GM11168 (cell line): ENCODE data around the gene C5AR2.
"Not testable (repeated sequence)": the region's sequence is repeated elsewhere in the genome, so short reads cannot be mapped to it uniquely, and the experiment has no call there.

Experiments used
- in situ Hi-C: fragments of 300-500 bp; cut with MboI; formaldehyde crosslinking; loops from one replicate; pipeline ENCODE4 v1.12.0; 2022; ENCODE audit warnings: low sequenced_read_pairs; ENCODE audit not compliant: unreplicated experiment

C5AR2 gene

GRCh38 chr19:47381121-47381520 is 49.1 kb downstream of the C5AR2 start:
- in situ Hi-C loops, result no loop called here

- in situ Hi-C loops, result no loop called here
These were observed 49.8 kb downstream of the C5AR2 start for GRCh38 chr19:47381653-47382279.

- in situ Hi-C loops, result not testable (repeated sequence)
These were observed 51.9 kb downstream of the C5AR2 start for GRCh38 chr19:47383890-47384289.

GRCh38 chr19:47384533-47384932 is 52.6 kb downstream of the C5AR2 start:
- in situ Hi-C loops, result not testable (repeated sequence)

GRCh38 chr19:47386582-47386981 is 54.6 kb downstream of the C5AR2 start:
- in situ Hi-C loops, result not testable (repeated sequence)

GRCh38 chr19:47387623-47388022 is 55.6 kb downstream of the C5AR2 start:
- in situ Hi-C loops, result not testable (repeated sequence)

GRCh38 chr19:47388721-47389120 is 56.7 kb downstream of the C5AR2 start:
- in situ Hi-C loops, result not testable (repeated sequence)

GRCh38 chr19:47389150-47389556 is 57.2 kb downstream of the C5AR2 start:
- in situ Hi-C loops, result no loop called here

GRCh38 chr19:47390533-47391488 is 58.8 kb downstream of the C5AR2 start:
- in situ Hi-C loops, result loop anchor here (5.0 kb wide), 1 partner anchor 94 kb away; no protein-coding TSS in a partner anchor

- in situ Hi-C loops, result loop anchor here (5.0 kb wide), 1 partner anchor 94 kb away; no protein-coding TSS in a partner anchor
These were observed 59.7 kb downstream of the C5AR2 start for GRCh38 chr19:47391510-47392223.
